Astrocyte (in vitro differentiated cells and primary cell): Measurements from ENCODE around the gene UMODL1. TPM values are rescaled to one million over a fixed set of nuclear protein-coding genes. Genes with fewer than 3 reads are reported as not detected.

ENCODE experiments used
- DNase-seq: peaks from one replicate; pipeline ENCODE4 v3.0.0-alpha.2; 2010; ENCODE audit warnings: low read depth
- FAIRE-seq: peaks from 2 replicates; lab custom pipeline; 2011; peaks lifted over from hg19 to GRCh38; lab: Jason Lieb, UNC
- H2AFZ ChIP-seq: 2 replicates; pipeline ENCODE4 v1.6.0; 2012; ENCODE audit warnings: low read depth, low read length, inconsistent platforms
- H3K27ac ChIP-seq: 2 replicates; pipeline ENCODE4 v1.5.1; 2011; ENCODE audit warnings: low read depth, low read length, inconsistent platforms
- H3K27me3 ChIP-seq: 2 replicates; pipeline ENCODE4 v1.6.0; 2011; ENCODE audit warnings: low read length, inconsistent platforms; ENCODE audit not compliant: insufficient read depth
- H3K36me3 ChIP-seq: 2 replicates; pipeline ENCODE4 v1.5.1; 2011; ENCODE audit warnings: low read length, inconsistent platforms; ENCODE audit not compliant: insufficient read depth
- H3K4me1 ChIP-seq: 2 replicates; pipeline ENCODE4 v1.5.1; 2011; ENCODE audit warnings: low read length, inconsistent platforms; ENCODE audit not compliant: insufficient read depth
- H3K4me2 ChIP-seq: 2 replicates; pipeline ENCODE4 v1.6.0; 2012; ENCODE audit warnings: low read length, inconsistent platforms
- H3K4me3 ChIP-seq: 2 replicates; pipeline ENCODE4 v1.5.1; 2011; ENCODE audit warnings: low read depth, mild to moderate bottlenecking, low read length, inconsistent platforms; ENCODE audit not compliant: insufficient read depth
- H3K79me2 ChIP-seq: 2 replicates; pipeline ENCODE4 v1.6.0; 2012; ENCODE audit warnings: mild to moderate bottlenecking, low read length, inconsistent platforms; ENCODE audit not compliant: insufficient read depth
- H3K9ac ChIP-seq: 2 replicates; pipeline ENCODE4 v1.6.0; 2012; ENCODE audit warnings: mild to moderate bottlenecking, low read length, inconsistent platforms
- H3K9me3 ChIP-seq: 2 replicates; pipeline ENCODE4 v1.5.1; 2012; ENCODE audit warnings: low read depth, mild to moderate bottlenecking, low read length, inconsistent platforms; ENCODE audit not compliant: insufficient read depth
- H4K20me1 ChIP-seq: 2 replicates; pipeline ENCODE4 v1.6.0; 2012; ENCODE audit warnings: low read length, inconsistent platforms; ENCODE audit not compliant: insufficient read depth
- H3K27ac Mint-ChIP-seq: one replicate; pipeline ENCODE4 v1.8.0; 2021; ENCODE audit warnings: mild to moderate bottlenecking, mixed read lengths; ENCODE audit not compliant: unreplicated experiment
- H3K27me3 Mint-ChIP-seq: one replicate; pipeline ENCODE4 v1.8.0; 2021; ENCODE audit warnings: low read depth, mixed read lengths; ENCODE audit not compliant: unreplicated experiment
- H3K36me3 Mint-ChIP-seq: one replicate; pipeline ENCODE4 v1.8.0; 2021; ENCODE audit warnings: low read depth, mixed read lengths; ENCODE audit not compliant: unreplicated experiment
- H3K4me1 Mint-ChIP-seq: one replicate; pipeline ENCODE4 v1.8.0; 2021; ENCODE audit warnings: low read depth, mixed read lengths; ENCODE audit not compliant: unreplicated experiment
- H3K4me3 Mint-ChIP-seq: one replicate; pipeline ENCODE4 v1.8.0; 2021; ENCODE audit warnings: mild to moderate bottlenecking, moderate library complexity, mixed read lengths; ENCODE audit not compliant: unreplicated experiment
- H3K9me3 Mint-ChIP-seq: one replicate; pipeline ENCODE4 v1.8.0; 2021; ENCODE audit warnings: mild to moderate bottlenecking, mixed read lengths; ENCODE audit not compliant: unreplicated experiment
- CTCF ChIP-seq: IDR thresholded peaks from 2 replicates; pipeline ENCODE4 v1.5.1; 2011; ENCODE audit warnings: low read depth, mild to moderate bottlenecking, inconsistent platforms, low read length, moderate library complexity; ENCODE audit not compliant: insufficient read depth
- EZH2 ChIP-seq: IDR thresholded peaks from 2 replicates; pipeline ENCODE4 v1.6.1; 2012; ENCODE audit warnings: mild to moderate bottlenecking, low read length, inconsistent platforms; ENCODE audit not compliant: insufficient read depth
- total RNA-seq: library from RNA; stranded (reverse); gene quantifications from 2 replicates; pipeline ENCODE4 v1.2.1, GENCODE V29; 2021

The UMODL1 gene
- total RNA-seq, 1 donor from 2014 or later = not detected

- no peaks in the 10 kb centered on the region for H3K27me3 ChIP-seq
- Mint-ChIP-seq H3K9me3 (no peaks in the 10 kb centered on the region), H3K4me3 (no peak overlapping the region), H3K27me3 (peaks cover 21% of the 10 kb centered on the region), H3K4me1 (peaks cover 18% of the 10 kb centered on the region), H3K36me3 (no peaks in the 10 kb centered on the region), H3K27ac (no peak overlapping the region)
- H3K79me2 ChIP-seq = no peaks in the 10 kb centered on the region
- peaks cover 16% of the 10 kb centered on the region for H3K4me1 ChIP-seq
- no peaks in the 10 kb centered on the region for H3K36me3 ChIP-seq
- H3K9ac ChIP-seq = no peak overlapping the region
- no peak overlapping the region for H3K27ac ChIP-seq
- peak; percentile 81 for DNase-seq
- TF ChIP-seq EZH2 (no peak), CTCF (no peak)
- H2AFZ ChIP-seq = no peak overlapping the region
- no peak overlapping the region for H3K4me3 ChIP-seq
- no peaks in the 10 kb centered on the region for H3K9me3 ChIP-seq
- no peak for FAIRE-seq
- no peak overlapping the region for H3K4me2 ChIP-seq
- H4K20me1 ChIP-seq = no peaks in the 10 kb centered on the region
Observed at GRCh38 chr21:42102076-42102475, 31.0 kb downstream of the UMODL1 start.

GRCh38 chr21:42102526-42102925 is 31.4 kb downstream of the UMODL1 start:
- Histone ChIP-seq H4K20me1 (no peaks in the 10 kb centered on the region), H3K4me3 (no peak overlapping the region), H3K27ac (no peak overlapping the region), H3K36me3 (no peaks in the 10 kb centered on the region), H3K27me3 (no peaks in the 10 kb centered on the region), H3K79me2 (no peaks in the 10 kb centered on the region), H3K4me1 (peaks cover 12% of the 10 kb centered on the region), H3K9me3 (no peaks in the 10 kb centered on the region), H3K4me2 (no peak overlapping the region), H3K9ac (no peak overlapping the region), H2AFZ (no peak overlapping the region)
- no peak for FAIRE-seq
- H3K36me3 Mint-ChIP-seq = no peaks in the 10 kb centered on the region
- no peaks in the 10 kb centered on the region for H3K9me3 Mint-ChIP-seq
- H3K27ac Mint-ChIP-seq = peak overlapping the region; percentile 15
- H3K4me1 Mint-ChIP-seq = peaks cover 14% of the 10 kb centered on the region
- H3K27me3 Mint-ChIP-seq = peaks cover 22% of the 10 kb centered on the region
- no peak overlapping the region for H3K4me3 Mint-ChIP-seq
- DNase-seq = no peak
- TF ChIP-seq CTCF (no peak), EZH2 (no peak)

- no peak overlapping the region for H2AFZ ChIP-seq
- no peaks in the 10 kb centered on the region for H3K36me3 ChIP-seq
- peaks cover 22% of the 10 kb centered on the region for H3K27me3 Mint-ChIP-seq
- no peak overlapping the region for H3K4me3 ChIP-seq
- H3K4me1 ChIP-seq = peaks cover 8% of the 10 kb centered on the region
- no peak for FAIRE-seq
- no peak for DNase-seq
- H4K20me1 ChIP-seq = no peaks in the 10 kb centered on the region
- H3K4me2 ChIP-seq = no peak overlapping the region
- H3K79me2 ChIP-seq = no peaks in the 10 kb centered on the region
- no peak overlapping the region for H3K9ac ChIP-seq
- H3K27ac ChIP-seq = no peak overlapping the region
- H3K9me3 Mint-ChIP-seq = no peaks in the 10 kb centered on the region
- H3K27me3 ChIP-seq = no peaks in the 10 kb centered on the region
- no peak overlapping the region for H3K4me3 Mint-ChIP-seq
- H3K27ac Mint-ChIP-seq = no peak overlapping the region
- peaks cover 11% of the 10 kb centered on the region for H3K4me1 Mint-ChIP-seq
- no peak for TF ChIP-seq CTCF
- TF ChIP-seq EZH2 = no peak
- H3K36me3 Mint-ChIP-seq = no peaks in the 10 kb centered on the region
- no peaks in the 10 kb centered on the region for H3K9me3 ChIP-seq
Observed at GRCh38 chr21:42102991-42103390, 31.9 kb downstream of the UMODL1 start.
